ENCODE data around the gene BRAP.
"Not testable (repeated sequence)": the region's sequence is repeated elsewhere in the genome, so short reads cannot be mapped to it uniquely, and the experiment has no call there.

- TF ChIP-seq CTCF (optimal IDR thresholded peaks at IDR 0.05 in 1 of 3, IDR thresholded peaks at IDR 0.05 in 1 of 3, conservative IDR thresholded peaks at IDR 0.05 in 1 of 3; ENCODE audit: extremely low read depth in 1 of 3, insufficient read depth in 2 of 3, low read length in 3 of 3); EZH2 (IDR thresholded peaks at IDR 0.05; ENCODE audit: low read length): not testable (repeated sequence)
These were observed 38.0 kb upstream of the BRAP start for GRCh38 chr12:111723646-111724360.

Measured in keratinocyte (primary cell).